Testis (tissue), 3 donors: ENCODE results near the gene LILRB1. TPM values are rescaled to one million over a fixed set of nuclear protein-coding genes. Genes with fewer than 3 reads are reported as not detected.
A peak's percentile ranks its signal among the peaks of the same experiment; 100 is the strongest.

Experiments
- DNase-seq: peaks from one replicate; pipeline ENCODE4 v3.0.0-alpha.2; 2019
- H3K27ac ChIP-seq, 2 donors: fragments of 200-600 bp; sonication (generic); one replicate each; pipeline ENCODE4 v1.5.1; 2019
- H3K27me3 ChIP-seq: fragments of 200-600 bp; sonication (generic); one replicate; pipeline ENCODE4 v1.5.1; 2019
- H3K36me3 ChIP-seq: fragments of 200-600 bp; sonication (generic); one replicate; pipeline ENCODE4 v1.5.1; 2017; ENCODE audit warnings: low read depth; ENCODE audit errors: missing control alignments
- H3K4me1 ChIP-seq: fragments of 200-600 bp; sonication (generic); one replicate; pipeline ENCODE4 v1.5.1; 2019
- H3K4me3 ChIP-seq, 2 donors: fragments of 200-600 bp; sonication (generic); one replicate each; pipeline ENCODE4 v1.5.1; 2017 to 2019
- H3K9me3 ChIP-seq: fragments of 200-600 bp; sonication (generic); one replicate; pipeline ENCODE4 v1.5.1; 2017
- CTCF ChIP-seq, 3 experiments: fragments of 450-650 bp in 2 of 3; fragments of 200-600 bp in 1 of 3; sonication (generic) in 1 of 3; IDR thresholded peaks; one replicate each; pipeline ENCODE4 v1.5.1; 2016 to 2019; ENCODE audit warnings: antibody characterized with exemption in 3 of 3, mild to moderate bottlenecking in 2 of 3, moderate library complexity in 1 of 3
- POLR2A ChIP-seq: fragments of 450-650 bp; IDR thresholded peaks from one replicate; pipeline ENCODE4 v1.6.1; 2017; ENCODE audit warnings: antibody characterized with exemption, mild to moderate bottlenecking, moderate library complexity
- WGBS, 2 donors: methylation state at CpG; one replicate each; pipeline ENCODE4 v1.1.5; 2018; 5-methylcytosine and 5-hydroxymethylcytosine counted together
- intact Hi-C: fragments of 100-400 bp; cut with DNase I; formaldehyde crosslinking; loops from one replicate; pipeline ENCODE4 v1.15.1; 2023; ENCODE audit warnings: low total_unique reads
- polyA plus RNA-seq: library from polyadenylated mRNA; stranded (reverse); fragments of 350-450 nt; fragmentation: Illumina TruSeq; extraction: RNeasy Lipid Tissue Mini Kit (QIAGEN cat#74804); gene quantifications from one replicate; pipeline ENCODE4 v1.2.3, GENCODE V29; 2014; ENCODE audit warnings: low read depth, low replicate concordance; ENCODE audit not compliant: insufficient read depth
- total RNA-seq, 2 donors: library from RNA; depleted of rRNA; stranded (reverse); fragments of >200 nt; gene quantifications; one replicate each; pipeline ENCODE4 v1.2.3, GENCODE V29; 2016

Gene LILRB1
- total and polyA plus RNA-seq, 3 donors from 2014 or later = 0.63 to 2.2 (median 0.93) TPM

DNA sequence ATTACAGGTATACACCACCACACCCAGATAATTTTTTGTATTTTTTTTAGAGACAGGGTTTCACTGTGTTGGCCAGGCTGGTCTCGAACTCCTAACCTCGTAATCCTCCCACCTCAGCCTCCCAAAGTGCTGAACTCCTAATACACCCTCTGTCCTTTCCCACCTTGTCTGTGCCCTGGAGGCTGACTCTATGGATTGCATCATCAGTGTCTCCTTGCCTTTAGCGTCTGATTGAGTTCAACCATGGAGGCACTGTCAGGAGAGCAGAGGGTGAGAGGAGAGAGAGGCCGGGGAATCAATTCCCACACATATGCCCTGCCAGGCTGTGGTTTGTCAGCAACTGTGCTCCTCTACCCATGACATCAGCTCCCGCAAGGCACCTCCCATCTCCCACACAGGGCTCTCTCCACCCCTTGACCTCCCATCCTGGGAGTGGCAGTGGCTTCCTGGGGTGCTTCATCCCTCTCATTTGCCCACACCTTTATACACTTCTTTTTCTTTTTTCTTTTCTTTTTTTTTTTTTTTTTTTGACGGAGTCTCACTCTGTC is 19.9 kb downstream of the LILRB1 start:
- no peaks in the 10 kb centered on the region for H3K27me3 ChIP-seq
- TF ChIP-seq POLR2A (no peak), CTCF (IDR thresholded peaks at IDR 0.05) (no peak)
- H3K4me3 ChIP-seq = no peak overlapping the region
- no peak for DNase-seq
- 81 to 85% methylated on average over 6 of the region's 6 CpGs for WGBS, 2 donors
- no peaks in the 10 kb centered on the region for H3K36me3 ChIP-seq
- no peaks in the 10 kb centered on the region for H3K4me1 ChIP-seq
- H3K27ac ChIP-seq = no peak overlapping the region
- H3K9me3 ChIP-seq = no peaks in the 10 kb centered on the region
- intact Hi-C loops = no loop called here

GRCh38 chr19:54653181-54653809 is 23.0 kb downstream of the LILRB1 start:
- no peak overlapping the region for H3K27ac ChIP-seq
- WGBS, 2 donors = 42 to 45% methylated on average over 6 of the region's 6 CpGs
- intact Hi-C loops = no loop called here
- H3K4me3 ChIP-seq = no peak overlapping the region
- no peak for DNase-seq
- H3K27me3 ChIP-seq = no peaks in the 10 kb centered on the region
- H3K36me3 ChIP-seq = no peaks in the 10 kb centered on the region
- peak in 2 of 3 experiments; percentile 29 to 67 for TF ChIP-seq CTCF (IDR thresholded peaks at IDR 0.05)
- TF ChIP-seq POLR2A = no peak
- H3K9me3 ChIP-seq = no peaks in the 10 kb centered on the region
- H3K4me1 ChIP-seq = no peaks in the 10 kb centered on the region

DNA sequence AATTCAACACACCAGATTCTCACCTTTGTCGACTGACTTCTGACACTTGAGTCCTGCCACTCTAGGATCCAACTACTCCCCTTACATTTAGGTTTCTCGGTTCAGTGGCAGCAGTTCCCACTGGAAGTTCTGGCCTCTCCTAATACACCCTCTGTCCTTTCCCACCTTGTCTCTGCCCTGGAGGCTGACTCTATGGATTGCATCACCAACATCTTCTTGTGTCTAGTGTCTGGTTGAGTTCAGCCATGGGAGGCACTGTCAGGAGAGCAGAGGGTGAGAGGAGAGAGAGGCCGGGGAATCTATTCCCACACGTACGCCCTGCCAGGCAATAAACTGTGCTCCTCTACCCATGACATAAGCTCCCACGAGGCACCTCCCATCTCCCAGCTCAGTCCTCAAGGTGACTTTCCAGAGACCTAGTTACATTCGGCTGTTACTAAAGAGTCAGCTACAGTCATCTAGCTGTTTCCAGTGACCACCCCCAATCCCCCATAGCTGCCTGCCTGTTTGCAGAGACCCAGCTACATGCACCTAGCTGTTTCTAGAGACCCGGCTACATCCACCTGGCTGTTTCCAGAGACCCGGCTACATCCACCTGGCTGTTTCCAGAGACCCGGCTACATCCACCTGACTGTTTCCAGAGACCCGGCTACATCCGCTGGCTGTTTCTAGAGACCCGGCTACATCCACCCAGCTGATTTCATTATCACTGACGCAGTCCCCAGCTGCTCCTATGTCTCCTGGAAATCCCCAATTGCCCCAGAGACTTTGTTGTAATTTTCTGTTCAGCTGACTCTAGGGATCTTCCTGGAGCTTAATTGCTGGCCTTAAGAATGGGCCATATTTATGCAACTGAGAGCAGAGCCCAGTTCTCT is 24.4 kb downstream of the LILRB1 start:
- no peaks in the 10 kb centered on the region for H3K4me1 ChIP-seq
- no peaks in the 10 kb centered on the region for H3K36me3 ChIP-seq
- DNase-seq = peak; percentile 21
- WGBS, 2 donors = 69 to 73% methylated on average over 14 of the region's 14 CpGs
- no peak overlapping the region for H3K27ac ChIP-seq
- intact Hi-C loops = no loop called here
- no peak for TF ChIP-seq CTCF (IDR thresholded peaks at IDR 0.05)
- TF ChIP-seq POLR2A = no peak
- no peak overlapping the region for H3K4me3 ChIP-seq
- H3K27me3 ChIP-seq = no peaks in the 10 kb centered on the region
- H3K9me3 ChIP-seq = no peaks in the 10 kb centered on the region

GRCh38 chr19:54659300-54659699 is 29.0 kb downstream of the LILRB1 start:
- H3K27ac ChIP-seq = no peak overlapping the region
- no peaks in the 10 kb centered on the region for H3K9me3 ChIP-seq
- intact Hi-C loops = no loop called here
- H3K27me3 ChIP-seq = no peaks in the 10 kb centered on the region
- 80 to 81% methylated on average over 6 of the region's 6 CpGs for WGBS, 2 donors
- no peaks in the 10 kb centered on the region for H3K36me3 ChIP-seq
- no peak for TF ChIP-seq CTCF (IDR thresholded peaks at IDR 0.05)
- no peak for TF ChIP-seq POLR2A
- H3K4me3 ChIP-seq = no peak overlapping the region
- DNase-seq = no peak
- H3K4me1 ChIP-seq = no peaks in the 10 kb centered on the region
